Stromal cell of bone marrow (primary cell): ENCODE measurements around the gene PIAS1.
A peak's percentile ranks its signal among the peaks of the same experiment; 100 is the strongest.
"Not testable (repeated sequence)": the region's sequence is repeated elsewhere in the genome, so short reads cannot be mapped to it uniquely, and the experiment has no call there.

Experiments used
- DNase-seq: peaks from one replicate; pipeline ENCODE4 v3.0.0-alpha.2; 2012; ENCODE audit warnings: low read depth

The PIAS1 gene

DNA sequence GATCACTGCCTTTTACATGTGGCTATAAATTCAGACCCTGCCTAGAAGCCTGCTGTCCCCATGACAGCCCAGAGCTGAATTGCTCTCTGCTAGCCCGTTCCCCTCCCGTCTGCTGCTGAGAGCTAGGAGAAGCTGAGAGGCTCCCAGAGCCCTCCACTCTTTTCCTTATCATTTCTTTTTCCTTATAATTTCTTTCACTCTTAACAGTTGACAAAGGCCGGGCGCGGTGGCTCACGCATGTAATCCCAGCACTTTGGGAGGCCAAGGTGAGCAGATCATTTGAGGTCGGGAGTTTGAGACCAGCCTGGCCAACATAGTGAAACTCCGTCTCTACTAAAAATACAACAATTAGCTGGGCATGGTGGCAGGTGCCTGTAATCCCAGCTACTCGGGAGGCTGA lies 180.4 kb downstream of the PIAS1 start:
- not testable (repeated sequence) for DNase-seq

DNA sequence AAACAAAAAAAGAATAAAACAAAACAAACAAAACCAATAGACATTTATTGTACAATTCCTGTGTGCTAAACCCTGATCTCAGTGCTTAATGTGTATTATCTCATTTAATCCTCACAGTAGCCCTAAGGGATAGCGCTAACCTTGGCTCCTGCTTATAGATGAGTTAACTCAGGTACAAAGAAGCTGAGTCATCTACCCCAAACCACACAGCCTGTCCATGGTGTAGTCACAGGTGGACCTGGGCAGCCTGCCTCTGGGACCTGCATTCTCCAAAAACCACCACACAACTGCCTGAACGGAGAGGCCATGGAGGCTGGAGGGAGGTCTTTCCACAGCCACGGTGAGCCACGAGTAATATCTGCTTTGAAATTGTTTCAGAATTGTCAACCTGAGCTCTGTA lies 180.9 kb downstream of the PIAS1 start:
- DNase-seq: no peak

DNA sequence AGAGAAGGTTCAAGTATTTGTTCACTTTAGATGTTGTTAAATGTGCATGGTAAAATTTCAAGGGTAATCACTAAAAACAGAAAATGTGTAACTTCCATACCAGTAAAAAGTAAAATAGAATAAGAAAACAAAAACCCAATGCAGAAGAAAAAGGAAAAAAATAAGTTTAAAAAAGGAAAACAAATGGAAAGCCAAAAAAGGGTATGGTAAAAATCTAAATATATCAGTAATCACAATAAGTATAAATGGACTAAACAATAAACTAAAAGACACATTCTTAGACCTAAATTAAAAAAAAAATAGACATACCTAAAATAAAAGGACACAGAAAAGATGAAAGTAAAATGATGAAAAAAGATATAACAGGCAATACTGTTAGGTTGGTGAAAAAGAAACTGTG lies 184.9 kb downstream of the PIAS1 start:
- no peak for DNase-seq

DNA sequence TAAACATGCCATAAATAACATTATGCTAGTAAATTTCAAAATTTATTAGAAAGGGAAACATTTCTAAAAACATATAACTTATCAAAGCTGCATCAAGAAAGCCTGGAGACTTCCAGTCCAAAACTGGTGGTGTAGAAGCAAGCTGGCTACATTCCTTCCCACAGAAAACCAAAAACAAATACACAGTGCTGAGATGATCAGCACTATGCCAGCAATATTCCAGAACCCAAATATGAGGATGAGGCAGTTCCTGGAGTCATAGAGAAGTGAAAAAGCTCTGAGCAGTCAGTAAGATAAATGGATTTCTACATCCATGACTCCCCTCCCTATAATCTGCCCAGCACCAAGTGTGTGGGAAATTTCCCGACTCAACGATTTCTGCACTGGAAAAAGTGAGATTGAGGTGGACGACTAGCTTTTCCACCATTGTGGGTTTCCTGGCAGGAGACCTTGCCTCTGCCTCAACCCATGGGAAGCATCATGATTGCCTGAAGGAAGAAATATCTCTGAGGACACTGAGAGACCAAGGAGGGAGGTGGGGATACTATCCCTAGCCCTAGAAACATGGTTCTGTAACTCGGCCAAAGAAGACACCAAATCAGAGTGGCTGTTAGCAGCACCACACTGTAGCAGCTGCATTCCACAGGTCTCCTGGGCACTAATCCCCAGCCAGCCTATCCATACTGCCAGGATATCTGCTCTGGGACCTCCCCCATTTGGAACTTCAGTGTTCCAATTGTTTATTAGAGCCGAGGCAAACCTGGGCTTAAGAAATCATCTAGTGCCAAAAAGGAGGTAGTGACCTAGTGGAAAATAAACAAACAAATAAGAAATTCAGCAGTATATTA lies 187.2 kb downstream of the PIAS1 start:
- peak; percentile 25 for DNase-seq
